WTC11 (cell line): ENCODE results near the gene RHOXF2B. TPM values are rescaled to one million over a fixed set of nuclear protein-coding genes. Genes with fewer than 3 reads are reported as not detected.

ENCODE experiments used
- ATAC-seq: fragments of 200-7000 bp; cut with Tn5 transposase; 2 replicates; pipeline ENCODE4 v1.10.0; 2021; ENCODE audit warnings: mild to moderate bottlenecking, moderate library complexity
- CTCF ChIA-PET: fragments of 300-600 bp; sonication (Branson Sonifier 250); formaldehyde crosslinking; loops from one replicate; lab custom pipeline; 2021; ENCODE audit warnings: antibody characterized with exemption; lab: Charles Lee
- POLR2A ChIA-PET: fragments of 350-600 bp; sonication (Branson Sonifier 250); formaldehyde crosslinking; loops from one replicate; lab custom pipeline; 2021; ENCODE audit warnings: antibody characterized with exemption; lab: Charles Lee
- DNase-seq: peaks from one replicate; pipeline ENCODE4 v3.0.0; 2021; ENCODE audit warnings: low spot score
- H3K27ac Mint-ChIP-seq: 2 replicates; pipeline ENCODE4 v1.8.0; 2021; ENCODE audit warnings: mixed read lengths
- H3K27me3 Mint-ChIP-seq: 2 replicates; pipeline ENCODE4 v1.8.0; 2021; ENCODE audit warnings: low read depth, mild to moderate bottlenecking, moderate library complexity, mixed read lengths
- H3K36me3 Mint-ChIP-seq: 2 replicates; pipeline ENCODE4 v1.8.0; 2021; ENCODE audit warnings: mixed read lengths
- H3K4me1 Mint-ChIP-seq: 2 replicates; pipeline ENCODE4 v1.8.0; 2022; ENCODE audit warnings: mixed read lengths
- H3K4me3 Mint-ChIP-seq: 2 replicates; pipeline ENCODE4 v1.8.0; 2021; ENCODE audit warnings: mild to moderate bottlenecking, moderate library complexity, mixed read lengths
- H3K9me3 Mint-ChIP-seq: 2 replicates; pipeline ENCODE4 v1.8.0; 2021; ENCODE audit warnings: mixed read lengths
- GRHL2 ChIP-seq: fragments of 250-450 bp; sonication (Bioruptor Pico); IDR thresholded peaks from 2 replicates; pipeline ENCODE4 v1.8.0; 2022; ENCODE audit warnings: mild to moderate bottlenecking, moderate library complexity; ENCODE audit not compliant: insufficient replicate concordance, severe bottlenecking
- GTF2I ChIP-seq: fragments of 250-450 bp; sonication (Bioruptor Pico); conservative IDR thresholded peaks from 2 replicates; pipeline ENCODE4 v1.4.0; 2021; ENCODE audit warnings: mild to moderate bottlenecking
- IRF2 ChIP-seq: sonication (generic); formaldehyde crosslinking; IDR thresholded peaks from 2 replicates; pipeline ENCODE4 v1.8.0; 2022; ENCODE audit warnings: low read depth, missing genetic modification reagents, borderline replicate concordance
- JAZF1 ChIP-seq: fragments of 250-450 bp; sonication (Bioruptor Pico); IDR thresholded peaks from 2 replicates; pipeline ENCODE4 v1.9.0; 2021; ENCODE audit warnings: moderate library complexity, mild to moderate bottlenecking, inconsistent platforms
- JUN ChIP-seq: sonication (generic); formaldehyde crosslinking; IDR thresholded peaks from 2 replicates; pipeline ENCODE4 v1.8.0; 2023; ENCODE audit warnings: mild to moderate bottlenecking, missing genetic modification reagents
- KAT7 ChIP-seq: sonication (generic); formaldehyde crosslinking; IDR thresholded peaks from 2 replicates; pipeline ENCODE4 v1.8.1; 2023; ENCODE audit warnings: missing genetic modification reagents, mild to moderate bottlenecking, borderline replicate concordance
- MAX ChIP-seq: sonication (generic); formaldehyde crosslinking; IDR thresholded peaks from 2 replicates; pipeline ENCODE4 v1.8.0; 2022; ENCODE audit warnings: mild to moderate bottlenecking, missing genetic modification reagents
- NR2C2 ChIP-seq: sonication (generic); formaldehyde crosslinking; IDR thresholded peaks from 2 replicates; pipeline ENCODE4 v1.8.0; 2022; ENCODE audit warnings: mild to moderate bottlenecking, missing genetic modification reagents
- PRDM15 ChIP-seq: sonication (generic); formaldehyde crosslinking; IDR thresholded peaks from 2 replicates; pipeline ENCODE4 v1.8.0; 2022; ENCODE audit warnings: missing genetic modification reagents
- RORB ChIP-seq: fragments of 250-450 bp; sonication (Bioruptor Pico); IDR thresholded peaks from 2 replicates; pipeline ENCODE4 v1.9.0; 2021; ENCODE audit warnings: mild to moderate bottlenecking
- TP53 ChIP-seq: sonication (generic); formaldehyde crosslinking; IDR thresholded peaks from 2 replicates; pipeline ENCODE4 v1.8.1; 2023; ENCODE audit warnings: mild to moderate bottlenecking, missing genetic modification reagents
- ZNF121 ChIP-seq: sonication (generic); formaldehyde crosslinking; IDR thresholded peaks from 2 replicates; pipeline ENCODE4 v1.8.0; 2023; ENCODE audit warnings: missing genetic modification reagents
- ZNF219 ChIP-seq: sonication (generic); formaldehyde crosslinking; IDR thresholded peaks from 2 replicates; pipeline ENCODE4 v1.8.0; 2023; ENCODE audit warnings: missing genetic modification reagents, mild to moderate bottlenecking, borderline replicate concordance
- ZNF232 ChIP-seq: sonication (generic); formaldehyde crosslinking; IDR thresholded peaks from 2 replicates; pipeline ENCODE4 v1.8.0; 2022; ENCODE audit warnings: mild to moderate bottlenecking, missing genetic modification reagents
- ZNF416 ChIP-seq: fragments of 250-450 bp; sonication (Bioruptor Pico); IDR thresholded peaks from 2 replicates; pipeline ENCODE4 v1.9.0; 2021; ENCODE audit warnings: mild to moderate bottlenecking, inconsistent platforms
- ZNF532 ChIP-seq: fragments of 250-450 bp; sonication (Bioruptor Pico); IDR thresholded peaks from 2 replicates; pipeline ENCODE4 v1.9.0; 2021; ENCODE audit warnings: mild to moderate bottlenecking, borderline replicate concordance
- total RNA-seq: library from RNA; stranded (reverse); gene quantifications from 3 replicates; pipeline ENCODE4 v1.2.3, GENCODE V29; 2021
- TF ChIP-seq, protein P1 (sequence below): sonication (generic); formaldehyde crosslinking; IDR thresholded peaks from 2 replicates; pipeline ENCODE4 v1.8.1; 2023; ENCODE audit warnings: mild to moderate bottlenecking, missing genetic modification reagents, moderate library complexity
- TF ChIP-seq, protein P2 (sequence below): sonication (generic); formaldehyde crosslinking; IDR thresholded peaks from 2 replicates; pipeline ENCODE4 v1.8.0; 2022; ENCODE audit warnings: mild to moderate bottlenecking, missing genetic modification reagents
- TF ChIP-seq, protein P3 (sequence below): sonication (generic); formaldehyde crosslinking; IDR thresholded peaks from 2 replicates; pipeline ENCODE4 v1.8.1; 2023; ENCODE audit warnings: mild to moderate bottlenecking, missing genetic modification reagents
- TF ChIP-seq, protein P4 (sequence below): sonication (generic); formaldehyde crosslinking; IDR thresholded peaks from 2 replicates; pipeline ENCODE4 v1.8.0; 2022; ENCODE audit warnings: mild to moderate bottlenecking, missing genetic modification reagents

The RHOXF2B gene
- total RNA-seq, 1 experiment from 2014 or later: not detected

- Mint-ChIP-seq H3K27ac (no peak overlapping the region), H3K9me3 (peaks cover 8% of the 10 kb centered on the region), H3K27me3 (peaks cover 26% of the 10 kb centered on the region), H3K36me3 (no peaks in the 10 kb centered on the region)
- CTCF ChIA-PET: no interaction called here
- POLR2A ChIA-PET: no interaction called here
- TF ChIP-seq ZNF219 (CRISPR knock-in tag): no peak
- TF ChIP-seq, protein P1, sequence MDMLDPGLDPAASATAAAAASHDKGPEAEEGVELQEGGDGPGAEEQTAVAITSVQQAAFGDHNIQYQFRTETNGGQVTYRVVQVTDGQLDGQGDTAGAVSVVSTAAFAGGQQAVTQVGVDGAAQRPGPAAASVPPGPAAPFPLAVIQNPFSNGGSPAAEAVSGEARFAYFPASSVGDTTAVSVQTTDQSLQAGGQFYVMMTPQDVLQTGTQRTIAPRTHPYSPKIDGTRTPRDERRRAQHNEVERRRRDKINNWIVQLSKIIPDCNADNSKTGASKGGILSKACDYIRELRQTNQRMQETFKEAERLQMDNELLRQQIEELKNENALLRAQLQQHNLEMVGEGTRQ (CRISPR knock-in tag): no peak
- TF ChIP-seq, all 79 proteins: peak for 0
- DNase-seq: no peak
- no peaks in the 10 kb centered on the region for H3K4me1 Mint-ChIP-seq
- no peak overlapping the region for H3K4me3 Mint-ChIP-seq
- ATAC-seq: no peak
These were observed 54.2 kb downstream of the RHOXF2B start for GRCh38 chrX:120023259-120023658.

- TF ChIP-seq KAT7: no peak
- no peak for TF ChIP-seq JUN
- TF ChIP-seq GTF2I (CRISPR knock-in tag): no peak
- no peak for TF ChIP-seq ZNF121 (CRISPR knock-in tag)
- TF ChIP-seq, protein P2, sequence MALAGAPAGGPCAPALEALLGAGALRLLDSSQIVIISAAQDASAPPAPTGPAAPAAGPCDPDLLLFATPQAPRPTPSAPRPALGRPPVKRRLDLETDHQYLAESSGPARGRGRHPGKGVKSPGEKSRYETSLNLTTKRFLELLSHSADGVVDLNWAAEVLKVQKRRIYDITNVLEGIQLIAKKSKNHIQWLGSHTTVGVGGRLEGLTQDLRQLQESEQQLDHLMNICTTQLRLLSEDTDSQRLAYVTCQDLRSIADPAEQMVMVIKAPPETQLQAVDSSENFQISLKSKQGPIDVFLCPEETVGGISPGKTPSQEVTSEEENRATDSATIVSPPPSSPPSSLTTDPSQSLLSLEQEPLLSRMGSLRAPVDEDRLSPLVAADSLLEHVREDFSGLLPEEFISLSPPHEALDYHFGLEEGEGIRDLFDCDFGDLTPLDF (CRISPR knock-in tag): no peak
- no peak for TF ChIP-seq TP53 (CRISPR knock-in tag)
- no peak for TF ChIP-seq IRF2 (CRISPR knock-in tag)
- TF ChIP-seq, protein P1 (CRISPR knock-in tag): no peak
- TF ChIP-seq ZNF232: no peak
- TF ChIP-seq JAZF1 (CRISPR knock-in tag): no peak
- TF ChIP-seq ZNF532 (CRISPR knock-in tag): no peak
- TF ChIP-seq PRDM15 (CRISPR knock-in tag): no peak
- TF ChIP-seq, protein P3, sequence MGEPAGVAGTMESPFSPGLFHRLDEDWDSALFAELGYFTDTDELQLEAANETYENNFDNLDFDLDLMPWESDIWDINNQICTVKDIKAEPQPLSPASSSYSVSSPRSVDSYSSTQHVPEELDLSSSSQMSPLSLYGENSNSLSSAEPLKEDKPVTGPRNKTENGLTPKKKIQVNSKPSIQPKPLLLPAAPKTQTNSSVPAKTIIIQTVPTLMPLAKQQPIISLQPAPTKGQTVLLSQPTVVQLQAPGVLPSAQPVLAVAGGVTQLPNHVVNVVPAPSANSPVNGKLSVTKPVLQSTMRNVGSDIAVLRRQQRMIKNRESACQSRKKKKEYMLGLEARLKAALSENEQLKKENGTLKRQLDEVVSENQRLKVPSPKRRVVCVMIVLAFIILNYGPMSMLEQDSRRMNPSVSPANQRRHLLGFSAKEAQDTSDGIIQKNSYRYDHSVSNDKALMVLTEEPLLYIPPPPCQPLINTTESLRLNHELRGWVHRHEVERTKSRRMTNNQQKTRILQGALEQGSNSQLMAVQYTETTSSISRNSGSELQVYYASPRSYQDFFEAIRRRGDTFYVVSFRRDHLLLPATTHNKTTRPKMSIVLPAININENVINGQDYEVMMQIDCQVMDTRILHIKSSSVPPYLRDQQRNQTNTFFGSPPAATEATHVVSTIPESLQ (CRISPR knock-in tag): no peak
- TF ChIP-seq ZNF416: no peak
- no peak for TF ChIP-seq MAX (CRISPR knock-in tag)
- TF ChIP-seq NR2C2 (CRISPR knock-in tag): no peak
- TF ChIP-seq, protein P4, sequence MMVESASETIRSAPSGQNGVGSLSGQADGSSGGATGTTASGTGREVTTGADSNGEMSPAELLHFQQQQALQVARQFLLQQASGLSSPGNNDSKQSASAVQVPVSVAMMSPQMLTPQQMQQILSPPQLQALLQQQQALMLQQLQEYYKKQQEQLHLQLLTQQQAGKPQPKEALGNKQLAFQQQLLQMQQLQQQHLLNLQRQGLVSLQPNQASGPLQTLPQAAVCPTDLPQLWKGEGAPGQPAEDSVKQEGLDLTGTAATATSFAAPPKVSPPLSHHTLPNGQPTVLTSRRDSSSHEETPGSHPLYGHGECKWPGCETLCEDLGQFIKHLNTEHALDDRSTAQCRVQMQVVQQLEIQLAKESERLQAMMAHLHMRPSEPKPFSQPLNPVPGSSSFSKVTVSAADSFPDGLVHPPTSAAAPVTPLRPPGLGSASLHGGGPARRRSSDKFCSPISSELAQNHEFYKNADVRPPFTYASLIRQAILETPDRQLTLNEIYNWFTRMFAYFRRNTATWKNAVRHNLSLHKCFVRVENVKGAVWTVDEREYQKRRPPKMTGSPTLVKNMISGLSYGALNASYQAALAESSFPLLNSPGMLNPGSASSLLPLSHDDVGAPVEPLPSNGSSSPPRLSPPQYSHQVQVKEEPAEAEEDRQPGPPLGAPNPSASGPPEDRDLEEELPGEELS (CRISPR knock-in tag): no peak
- no peak for TF ChIP-seq RORB
- no peak for TF ChIP-seq GRHL2 (CRISPR knock-in tag)
- no peaks in the 10 kb centered on the region for H3K4me1 Mint-ChIP-seq
- DNase-seq (no peak), ATAC-seq (no peak)
- no peak overlapping the region for H3K4me3 Mint-ChIP-seq
- peaks cover 8% of the 10 kb centered on the region for H3K9me3 Mint-ChIP-seq
- ChIA-PET CTCF (no interaction called here), POLR2A (no interaction called here)
- no peak overlapping the region for H3K27ac Mint-ChIP-seq
- H3K36me3 Mint-ChIP-seq: no peaks in the 10 kb centered on the region
- peaks cover 31% of the 10 kb centered on the region for H3K27me3 Mint-ChIP-seq
These were observed 54.7 kb downstream of the RHOXF2B start for GRCh38 chrX:120022763-120023162.
